Measurements from ENCODE around the gene ARHGAP24. TPM values are rescaled to one million over a fixed set of nuclear protein-coding genes. Genes with fewer than 3 reads are reported as not detected.

ARHGAP24 gene
- total and polyA plus RNA-seq, 4 donors = 10.0 to 79.4 (median 21.6) TPM

DNA sequence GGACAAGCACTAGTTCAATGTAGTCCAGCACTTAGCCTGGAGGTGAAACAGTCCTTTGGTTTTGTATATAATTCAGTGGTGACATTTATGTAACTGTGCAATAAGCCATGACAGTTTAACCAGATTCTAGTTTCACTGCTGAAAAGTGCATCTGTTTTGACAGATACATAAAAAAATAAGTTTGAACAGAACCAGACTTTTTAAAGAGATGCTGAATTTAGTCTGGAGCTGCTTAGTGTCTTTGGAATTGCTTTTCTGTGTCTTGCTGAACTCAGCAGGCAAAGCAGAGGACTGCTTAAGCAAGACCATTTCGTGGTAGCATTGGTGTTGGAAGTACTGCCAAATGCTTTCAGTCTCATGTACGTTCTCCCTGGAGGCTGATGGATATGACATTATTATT lies 491.4 kb downstream of the ARHGAP24 start:
- Histone ChIP-seq H3K4me3 (no peak overlapping the region), H3K4me1 (ENCODE audit: control insufficient read depth in 5 of 5, insufficient read depth in 5 of 5, low read length in 5 of 5) (peaks cover 0 to 11% (median 0%) of the 10 kb centered on the region in 5 donors), H3K27me3 (ENCODE audit: control insufficient read depth in 3 of 3, insufficient read depth in 3 of 3, low read length in 2 of 3) (no peaks in the 10 kb centered on the region), H3K9me3 (ENCODE audit: control insufficient read depth in 4 of 4, insufficient read depth in 3 of 4, low read length in 3 of 4) (no peaks in the 10 kb centered on the region), H3K9ac (ENCODE audit: insufficient read depth in 1 of 2, low read length in 2 of 2) (no peak overlapping the region), H3K36me3 (ENCODE audit: control insufficient read depth in 4 of 4, insufficient read depth in 4 of 4, low read length in 4 of 4) (peaks cover 0 to 2% (median 0%) of the 10 kb centered on the region in 4 donors), H3K27ac (ENCODE audit: low read depth in 1 of 2, low read length in 1 of 2) (no peak overlapping the region)
- 46 to 53% methylated on average over 2 of the region's 2 CpGs for WGBS, 2 donors
- no peak for ATAC-seq (ENCODE audit: insufficient read depth, low FRiP score)
- TF ChIP-seq, protein P1, sequence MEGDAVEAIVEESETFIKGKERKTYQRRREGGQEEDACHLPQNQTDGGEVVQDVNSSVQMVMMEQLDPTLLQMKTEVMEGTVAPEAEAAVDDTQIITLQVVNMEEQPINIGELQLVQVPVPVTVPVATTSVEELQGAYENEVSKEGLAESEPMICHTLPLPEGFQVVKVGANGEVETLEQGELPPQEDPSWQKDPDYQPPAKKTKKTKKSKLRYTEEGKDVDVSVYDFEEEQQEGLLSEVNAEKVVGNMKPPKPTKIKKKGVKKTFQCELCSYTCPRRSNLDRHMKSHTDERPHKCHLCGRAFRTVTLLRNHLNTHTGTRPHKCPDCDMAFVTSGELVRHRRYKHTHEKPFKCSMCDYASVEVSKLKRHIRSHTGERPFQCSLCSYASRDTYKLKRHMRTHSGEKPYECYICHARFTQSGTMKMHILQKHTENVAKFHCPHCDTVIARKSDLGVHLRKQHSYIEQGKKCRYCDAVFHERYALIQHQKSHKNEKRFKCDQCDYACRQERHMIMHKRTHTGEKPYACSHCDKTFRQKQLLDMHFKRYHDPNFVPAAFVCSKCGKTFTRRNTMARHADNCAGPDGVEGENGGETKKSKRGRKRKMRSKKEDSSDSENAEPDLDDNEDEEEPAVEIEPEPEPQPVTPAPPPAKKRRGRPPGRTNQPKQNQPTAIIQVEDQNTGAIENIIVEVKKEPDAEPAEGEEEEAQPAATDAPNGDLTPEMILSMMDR (IDR thresholded peaks at IDR 0.05; ENCODE audit: control extremely low read depth, extremely low read depth) = no peak
- peak in 1 of 3 donors; percentile 40 for DNase-seq

DNA sequence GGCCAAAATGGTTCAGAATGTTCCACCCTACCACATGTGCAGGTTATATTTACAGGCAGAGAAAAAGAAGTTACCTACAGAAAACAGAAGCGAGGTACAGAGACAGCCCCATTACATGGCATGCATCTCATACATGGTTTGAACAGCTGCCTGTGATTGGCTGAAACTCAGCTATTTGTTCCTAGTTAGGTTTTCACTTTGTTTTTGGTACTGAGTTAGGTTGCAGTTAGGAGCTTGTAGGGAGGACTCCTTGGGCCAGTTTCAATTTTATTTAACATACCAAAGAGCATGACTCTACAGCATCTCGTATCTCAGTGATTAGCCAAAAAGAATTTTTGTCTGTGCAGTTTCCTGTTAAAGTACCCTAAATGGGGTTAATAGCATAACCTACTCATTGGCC lies 492.9 kb downstream of the ARHGAP24 start:
- H3K4me3 ChIP-seq = no peak overlapping the region
- peaks cover 0 to 5% (median 0%) of the 10 kb centered on the region in 4 donors for H3K36me3 ChIP-seq (ENCODE audit: control insufficient read depth in 4 of 4, insufficient read depth in 4 of 4, low read length in 4 of 4)
- ATAC-seq (ENCODE audit: insufficient read depth, low FRiP score) = no peak
- H3K9ac ChIP-seq (ENCODE audit: insufficient read depth in 1 of 2, low read length in 2 of 2) = no peak overlapping the region
- no peaks in the 10 kb centered on the region for H3K27me3 ChIP-seq (ENCODE audit: control insufficient read depth in 3 of 3, insufficient read depth in 3 of 3, low read length in 2 of 3)
- no peak overlapping the region for H3K27ac ChIP-seq (ENCODE audit: low read depth in 1 of 2, low read length in 1 of 2)
- DNase-seq = no peak
- H3K9me3 ChIP-seq (ENCODE audit: control insufficient read depth in 4 of 4, insufficient read depth in 3 of 4, low read length in 3 of 4) = no peaks in the 10 kb centered on the region
- WGBS, 2 donors = 81 to 83% methylated on average over 2 of the region's 2 CpGs
- peaks cover 0 to 11% (median 0%) of the 10 kb centered on the region in 5 donors for H3K4me1 ChIP-seq (ENCODE audit: control insufficient read depth in 5 of 5, insufficient read depth in 5 of 5, low read length in 5 of 5)
- TF ChIP-seq, protein P1 (IDR thresholded peaks at IDR 0.05; ENCODE audit: control extremely low read depth, extremely low read depth) = no peak

DNA sequence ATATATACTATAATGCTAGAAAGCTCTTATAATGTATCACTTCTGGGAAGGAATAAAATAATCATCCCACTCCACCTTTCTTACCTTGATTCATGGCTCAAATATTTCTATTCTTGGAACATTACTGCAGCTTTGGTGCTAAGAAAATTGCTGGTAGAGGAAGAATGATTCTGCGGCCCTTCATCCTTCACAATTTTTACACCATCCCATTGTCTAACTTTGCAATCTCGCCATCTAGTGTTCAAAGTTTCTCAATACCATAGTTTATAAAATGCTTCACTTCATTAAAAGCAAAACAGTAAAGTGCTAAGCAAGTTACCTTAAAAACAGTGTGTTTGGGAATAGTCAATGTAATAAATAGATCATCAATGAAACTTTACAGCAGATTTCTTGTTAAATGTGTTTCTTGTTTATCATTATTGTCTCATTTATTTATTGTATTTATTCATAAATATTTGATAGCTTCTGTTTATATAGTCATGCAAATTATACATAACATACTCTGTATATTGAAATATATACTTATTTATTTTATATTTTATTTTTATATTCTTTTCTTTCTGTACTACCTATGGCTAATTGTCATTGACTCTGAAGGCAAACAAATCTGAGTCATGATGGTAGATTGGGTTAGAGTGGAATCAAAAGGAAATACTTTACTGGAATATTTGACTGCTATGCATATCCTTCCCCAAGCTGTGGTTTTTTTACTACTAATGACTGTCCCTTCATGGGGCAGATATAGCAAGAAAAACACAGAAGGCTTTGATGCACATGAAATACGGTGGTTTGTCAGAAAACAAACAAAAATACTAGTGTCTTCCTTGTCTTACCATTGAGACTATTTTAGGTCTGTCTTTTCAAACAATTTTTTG lies 494.2 kb downstream of the ARHGAP24 start:
- ATAC-seq (ENCODE audit: insufficient read depth, low FRiP score) = no peak
- peaks cover 0 to 6% (median 0%) of the 10 kb centered on the region in 4 donors for H3K36me3 ChIP-seq (ENCODE audit: control insufficient read depth in 4 of 4, insufficient read depth in 4 of 4, low read length in 4 of 4)

More for the DNA sequence above, 494.2 kb downstream of the ARHGAP24 start:
- TF ChIP-seq, protein P1 (IDR thresholded peaks at IDR 0.05; ENCODE audit: control extremely low read depth, extremely low read depth) = peak; percentile 7
- Histone ChIP-seq H3K9ac (ENCODE audit: insufficient read depth in 1 of 2, low read length in 2 of 2) (no peak overlapping the region), H3K4me3 (no peak overlapping the region), H3K4me1 (ENCODE audit: control insufficient read depth in 5 of 5, insufficient read depth in 5 of 5, low read length in 5 of 5) (peaks cover 0 to 11% (median 0%) of the 10 kb centered on the region in 5 donors), H3K27ac (ENCODE audit: low read depth in 1 of 2, low read length in 1 of 2) (no peak overlapping the region), H3K9me3 (ENCODE audit: control insufficient read depth in 4 of 4, insufficient read depth in 3 of 4, low read length in 3 of 4) (no peaks in the 10 kb centered on the region), H3K27me3 (ENCODE audit: control insufficient read depth in 3 of 3, insufficient read depth in 3 of 3, low read length in 2 of 3) (no peaks in the 10 kb centered on the region)
- peak in 2 of 3 donors; percentile 77 to 81 for DNase-seq
- WGBS, 2 donors = 37 to 41% methylated on average over 3 of the region's 3 CpGs

Measured in lung (tissue), 12 donors.